GM12878 (cell line): Measurements from ENCODE around the gene XPNPEP2. TPM values are rescaled to one million over a fixed set of nuclear protein-coding genes. Genes with fewer than 3 reads are reported as not detected.
A peak's percentile ranks its signal among the peaks of the same experiment; 100 is the strongest.

ENCODE experiments used
- ATF7 ChIP-seq: fragments of 450-650 bp; IDR thresholded peaks from 2 replicates; pipeline ENCODE4 v1.6.1; 2016; ENCODE audit warnings: low read depth, mild to moderate bottlenecking
- EED ChIP-seq: sonication (generic); IDR thresholded peaks from 2 replicates; pipeline ENCODE4 v1.6.1; 2016; ENCODE audit warnings: antibody characterized with exemption, low read depth
- ESRRA ChIP-seq: IDR thresholded peaks from 2 replicates; pipeline ENCODE4 v1.6.1; 2012; ENCODE audit warnings: mild to moderate bottlenecking, low read length, improper control_type of control experiment
- MEF2B ChIP-seq: fragments of 450-650 bp; IDR thresholded peaks from 2 replicates; pipeline ENCODE4 v1.6.1; 2018; ENCODE audit warnings: mild to moderate bottlenecking, moderate library complexity; ENCODE audit not compliant: partially characterized antibody, poor library complexity, severe bottlenecking
- MXI1 ChIP-seq: fragments of 150-350 bp; IDR thresholded peaks from 2 replicates; pipeline ENCODE4 v1.6.1; 2011; ENCODE audit warnings: low read depth, mild to moderate bottlenecking, inconsistent platforms, low read length, improper control_type of control experiment
- MYB ChIP-seq: fragments of 150-350 bp; IDR thresholded peaks from 2 replicates; pipeline ENCODE4 v1.6.1; 2014; ENCODE audit warnings: mild to moderate bottlenecking, low read depth, low read length, borderline replicate concordance
- MYC ChIP-seq: IDR thresholded peaks from 2 replicates; pipeline ENCODE4 v1.6.1; 2011; ENCODE audit warnings: mild to moderate bottlenecking, low read length, moderate library complexity, inconsistent platforms; ENCODE audit not compliant: insufficient read depth, insufficient replicate concordance, insufficient read length, severe bottlenecking
- NRF1 ChIP-seq: conservative IDR thresholded peaks from 2 replicates; pipeline ENCODE4 v1.6.1; 2011; ENCODE audit warnings: mild to moderate bottlenecking, low read depth, low read length, improper control_type of control experiment
- SP1 ChIP-seq: IDR thresholded peaks from one replicate; pipeline ENCODE4 v1.6.1; 2011; ENCODE audit warnings: low read depth, low read length
- ZZZ3 ChIP-seq: IDR thresholded peaks from 2 replicates; pipeline ENCODE4 v1.6.1; 2011; ENCODE audit warnings: low read depth; ENCODE audit not compliant: control insufficient read depth, insufficient read length
- polyA plus RNA-seq, 11 experiments: library from polyadenylated mRNA; depleted of rRNA in 4 of 11; unstranded in 6 of 11; stranded (reverse) in 5 of 11; fragments of >200 nt; fragmentation: Nextera tagmentation in 4 of 11; fragmentation: Illumina TruSeq in 1 of 11; extraction: Ambion mirVana in 4 of 11; extraction: Trizol in 1 of 11; gene quantifications; 1 replicate in 1 of 11; 2 replicates in 10 of 11; pipeline versions ENCODE4 v1.2.1 to v1.2.3, GENCODE V29; 2011 to 2016; ENCODE audit warnings: inconsistent platforms in 2 of 11, missing spikeins in 2 of 11, low read depth in 1 of 11
- total RNA-seq, 4 experiments: library from RNA; depleted of rRNA in 3 of 4; stranded (reverse); fragments of >200 nt in 3 of 4; fragmentation: Illumina TruSeq in 1 of 4; extraction: Trizol in 1 of 4; gene quantifications; 2 replicates each; pipeline versions ENCODE4 v1.2.1 to v1.2.3, GENCODE V29; 2013 to 2021
- TF ChIP-seq, protein P1 (sequence below): fragments of 450-650 bp; IDR thresholded peaks from 2 replicates; pipeline ENCODE4 v1.6.1; 2017; ENCODE audit warnings: mild to moderate bottlenecking, low read depth, inconsistent platforms; ENCODE audit not compliant: poor library complexity, severe bottlenecking
- TF ChIP-seq, protein P2 (sequence below): IDR thresholded peaks from 2 replicates; pipeline ENCODE4 v1.6.1; 2011; ENCODE audit warnings: low read depth, low read length, improper control_type of control experiment, borderline replicate concordance
- TF ChIP-seq, protein P3 (sequence below): fragments of 450-650 bp; IDR thresholded peaks from 2 replicates; pipeline ENCODE4 v1.6.1; 2014; ENCODE audit warnings: mild to moderate bottlenecking
- TF ChIP-seq, protein P4 (sequence below): IDR thresholded peaks from 2 replicates; pipeline ENCODE4 v1.6.1; 2012; ENCODE audit warnings: improper control_type of control experiment, low read depth, low read length; ENCODE audit not compliant: insufficient replicate concordance
- TF ChIP-seq, protein P5 (sequence below): fragments of 450-650 bp; formaldehyde crosslinking; IDR thresholded peaks from 2 replicates; pipeline ENCODE4 v1.5.0; 2022; ENCODE audit warnings: mild to moderate bottlenecking, missing genetic modification characterization

Gene XPNPEP2
- total and polyA plus RNA-seq, 10 of the 15 experiments (the other 5 are each of a cell fraction or from before 2014, with no cell fraction given): 0.04 to 0.37 (median 0.15) TPM

DNA sequence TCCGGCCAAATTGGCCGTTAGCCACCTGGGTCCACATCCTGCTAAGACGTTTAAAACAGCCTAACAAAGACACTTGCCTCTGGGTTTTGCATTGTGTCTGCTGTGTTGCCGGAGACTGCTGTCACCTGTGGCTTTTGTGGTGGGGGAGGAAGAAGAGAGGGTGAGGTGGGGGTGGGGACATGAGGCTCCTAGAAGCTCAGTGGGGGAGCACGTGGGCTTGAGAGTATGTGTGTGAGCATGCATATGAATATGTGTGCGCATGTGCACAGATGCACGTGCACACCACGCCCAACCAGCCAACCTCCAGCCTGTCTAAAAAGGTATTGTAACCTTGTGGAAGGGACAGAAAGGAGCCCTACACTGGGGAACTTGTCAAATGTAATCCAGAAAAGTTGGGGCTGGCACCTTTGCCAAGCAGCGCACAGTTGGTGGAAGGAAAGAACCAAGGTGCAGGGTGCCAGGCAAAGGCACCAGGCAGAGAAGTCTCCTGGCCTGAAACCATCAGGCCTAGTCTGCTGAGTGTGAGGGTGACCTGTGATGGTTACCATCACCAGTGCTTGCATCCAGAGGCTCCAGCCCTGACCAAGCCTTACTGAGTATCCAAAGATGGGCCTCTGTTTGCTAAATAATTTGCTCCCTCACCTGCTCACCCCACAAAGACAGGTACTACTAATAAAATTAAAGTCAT is 30.8 kb downstream of the XPNPEP2 start (continued):
- TF ChIP-seq, protein P1, sequence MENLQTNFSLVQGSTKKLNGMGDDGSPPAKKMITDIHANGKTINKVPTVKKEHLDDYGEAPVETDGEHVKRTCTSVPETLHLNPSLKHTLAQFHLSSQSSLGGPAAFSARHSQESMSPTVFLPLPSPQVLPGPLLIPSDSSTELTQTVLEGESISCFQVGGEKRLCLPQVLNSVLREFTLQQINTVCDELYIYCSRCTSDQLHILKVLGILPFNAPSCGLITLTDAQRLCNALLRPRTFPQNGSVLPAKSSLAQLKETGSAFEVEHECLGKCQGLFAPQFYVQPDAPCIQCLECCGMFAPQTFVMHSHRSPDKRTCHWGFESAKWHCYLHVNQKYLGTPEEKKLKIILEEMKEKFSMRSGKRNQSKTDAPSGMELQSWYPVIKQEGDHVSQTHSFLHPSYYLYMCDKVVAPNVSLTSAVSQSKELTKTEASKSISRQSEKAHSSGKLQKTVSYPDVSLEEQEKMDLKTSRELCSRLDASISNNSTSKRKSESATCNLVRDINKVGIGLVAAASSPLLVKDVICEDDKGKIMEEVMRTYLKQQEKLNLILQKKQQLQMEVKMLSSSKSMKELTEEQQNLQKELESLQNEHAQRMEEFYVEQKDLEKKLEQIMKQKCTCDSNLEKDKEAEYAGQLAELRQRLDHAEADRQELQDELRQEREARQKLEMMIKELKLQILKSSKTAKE: peak; percentile 51
- TF ChIP-seq MYC (peak; percentile 42), ATF7 (peak; percentile 59; the same call in 1 of the 2 replicates), MYB (peak; percentile 74; the same call in 1 of the 2 replicates), MXI1 (0 out of 2 replicates have a peak, but pooled peaks have one; percentile 30), MEF2B (peak; percentile 56), ZZZ3 (no peak), SP1 (peak; percentile 40), NRF1 (peak; percentile 20; the same call in 1 of the 2 replicates), EED (peak; percentile 42; the same call in 1 of the 2 replicates), ESRRA (no peak)
- TF ChIP-seq, protein P2, sequence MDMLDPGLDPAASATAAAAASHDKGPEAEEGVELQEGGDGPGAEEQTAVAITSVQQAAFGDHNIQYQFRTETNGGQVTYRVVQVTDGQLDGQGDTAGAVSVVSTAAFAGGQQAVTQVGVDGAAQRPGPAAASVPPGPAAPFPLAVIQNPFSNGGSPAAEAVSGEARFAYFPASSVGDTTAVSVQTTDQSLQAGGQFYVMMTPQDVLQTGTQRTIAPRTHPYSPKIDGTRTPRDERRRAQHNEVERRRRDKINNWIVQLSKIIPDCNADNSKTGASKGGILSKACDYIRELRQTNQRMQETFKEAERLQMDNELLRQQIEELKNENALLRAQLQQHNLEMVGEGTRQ: peak; percentile 64
- TF ChIP-seq, protein P3, sequence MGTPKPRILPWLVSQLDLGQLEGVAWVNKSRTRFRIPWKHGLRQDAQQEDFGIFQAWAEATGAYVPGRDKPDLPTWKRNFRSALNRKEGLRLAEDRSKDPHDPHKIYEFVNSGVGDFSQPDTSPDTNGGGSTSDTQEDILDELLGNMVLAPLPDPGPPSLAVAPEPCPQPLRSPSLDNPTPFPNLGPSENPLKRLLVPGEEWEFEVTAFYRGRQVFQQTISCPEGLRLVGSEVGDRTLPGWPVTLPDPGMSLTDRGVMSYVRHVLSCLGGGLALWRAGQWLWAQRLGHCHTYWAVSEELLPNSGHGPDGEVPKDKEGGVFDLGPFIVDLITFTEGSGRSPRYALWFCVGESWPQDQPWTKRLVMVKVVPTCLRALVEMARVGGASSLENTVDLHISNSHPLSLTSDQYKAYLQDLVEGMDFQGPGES: no peak
- TF ChIP-seq, protein P4, sequence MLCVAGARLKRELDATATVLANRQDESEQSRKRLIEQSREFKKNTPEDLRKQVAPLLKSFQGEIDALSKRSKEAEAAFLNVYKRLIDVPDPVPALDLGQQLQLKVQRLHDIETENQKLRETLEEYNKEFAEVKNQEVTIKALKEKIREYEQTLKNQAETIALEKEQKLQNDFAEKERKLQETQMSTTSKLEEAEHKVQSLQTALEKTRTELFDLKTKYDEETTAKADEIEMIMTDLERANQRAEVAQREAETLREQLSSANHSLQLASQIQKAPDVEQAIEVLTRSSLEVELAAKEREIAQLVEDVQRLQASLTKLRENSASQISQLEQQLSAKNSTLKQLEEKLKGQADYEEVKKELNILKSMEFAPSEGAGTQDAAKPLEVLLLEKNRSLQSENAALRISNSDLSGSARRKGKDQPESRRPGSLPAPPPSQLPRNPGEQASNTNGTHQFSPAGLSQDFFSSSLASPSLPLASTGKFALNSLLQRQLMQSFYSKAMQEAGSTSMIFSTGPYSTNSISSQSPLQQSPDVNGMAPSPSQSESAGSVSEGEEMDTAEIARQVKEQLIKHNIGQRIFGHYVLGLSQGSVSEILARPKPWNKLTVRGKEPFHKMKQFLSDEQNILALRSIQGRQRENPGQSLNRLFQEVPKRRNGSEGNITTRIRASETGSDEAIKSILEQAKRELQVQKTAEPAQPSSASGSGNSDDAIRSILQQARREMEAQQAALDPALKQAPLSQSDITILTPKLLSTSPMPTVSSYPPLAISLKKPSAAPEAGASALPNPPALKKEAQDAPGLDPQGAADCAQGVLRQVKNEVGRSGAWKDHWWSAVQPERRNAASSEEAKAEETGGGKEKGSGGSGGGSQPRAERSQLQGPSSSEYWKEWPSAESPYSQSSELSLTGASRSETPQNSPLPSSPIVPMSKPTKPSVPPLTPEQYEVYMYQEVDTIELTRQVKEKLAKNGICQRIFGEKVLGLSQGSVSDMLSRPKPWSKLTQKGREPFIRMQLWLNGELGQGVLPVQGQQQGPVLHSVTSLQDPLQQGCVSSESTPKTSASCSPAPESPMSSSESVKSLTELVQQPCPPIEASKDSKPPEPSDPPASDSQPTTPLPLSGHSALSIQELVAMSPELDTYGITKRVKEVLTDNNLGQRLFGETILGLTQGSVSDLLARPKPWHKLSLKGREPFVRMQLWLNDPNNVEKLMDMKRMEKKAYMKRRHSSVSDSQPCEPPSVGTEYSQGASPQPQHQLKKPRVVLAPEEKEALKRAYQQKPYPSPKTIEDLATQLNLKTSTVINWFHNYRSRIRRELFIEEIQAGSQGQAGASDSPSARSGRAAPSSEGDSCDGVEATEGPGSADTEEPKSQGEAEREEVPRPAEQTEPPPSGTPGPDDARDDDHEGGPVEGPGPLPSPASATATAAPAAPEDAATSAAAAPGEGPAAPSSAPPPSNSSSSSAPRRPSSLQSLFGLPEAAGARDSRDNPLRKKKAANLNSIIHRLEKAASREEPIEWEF: peak; percentile 33
- TF ChIP-seq, protein P5, sequence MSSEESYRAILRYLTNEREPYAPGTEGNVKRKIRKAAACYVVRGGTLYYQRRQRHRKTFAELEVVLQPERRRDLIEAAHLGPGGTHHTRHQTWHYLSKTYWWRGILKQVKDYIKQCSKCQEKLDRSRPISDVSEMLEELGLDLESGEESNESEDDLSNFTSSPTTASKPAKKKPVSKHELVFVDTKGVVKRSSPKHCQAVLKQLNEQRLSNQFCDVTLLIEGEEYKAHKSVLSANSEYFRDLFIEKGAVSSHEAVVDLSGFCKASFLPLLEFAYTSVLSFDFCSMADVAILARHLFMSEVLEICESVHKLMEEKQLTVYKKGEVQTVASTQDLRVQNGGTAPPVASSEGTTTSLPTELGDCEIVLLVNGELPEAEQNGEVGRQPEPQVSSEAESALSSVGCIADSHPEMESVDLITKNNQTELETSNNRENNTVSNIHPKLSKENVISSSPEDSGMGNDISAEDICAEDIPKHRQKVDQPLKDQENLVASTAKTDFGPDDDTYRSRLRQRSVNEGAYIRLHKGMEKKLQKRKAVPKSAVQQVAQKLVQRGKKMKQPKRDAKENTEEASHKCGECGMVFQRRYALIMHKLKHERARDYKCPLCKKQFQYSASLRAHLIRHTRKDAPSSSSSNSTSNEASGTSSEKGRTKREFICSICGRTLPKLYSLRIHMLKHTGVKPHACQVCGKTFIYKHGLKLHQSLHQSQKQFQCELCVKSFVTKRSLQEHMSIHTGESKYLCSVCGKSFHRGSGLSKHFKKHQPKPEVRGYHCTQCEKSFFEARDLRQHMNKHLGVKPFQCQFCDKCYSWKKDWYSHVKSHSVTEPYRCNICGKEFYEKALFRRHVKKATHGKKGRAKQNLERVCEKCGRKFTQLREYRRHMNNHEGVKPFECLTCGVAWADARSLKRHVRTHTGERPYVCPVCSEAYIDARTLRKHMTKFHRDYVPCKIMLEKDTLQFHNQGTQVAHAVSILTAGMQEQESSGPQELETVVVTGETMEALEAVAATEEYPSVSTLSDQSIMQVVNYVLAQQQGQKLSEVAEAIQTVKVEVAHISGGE: no peak
